Measurements from ENCODE around the gene UNC79.

DNA sequence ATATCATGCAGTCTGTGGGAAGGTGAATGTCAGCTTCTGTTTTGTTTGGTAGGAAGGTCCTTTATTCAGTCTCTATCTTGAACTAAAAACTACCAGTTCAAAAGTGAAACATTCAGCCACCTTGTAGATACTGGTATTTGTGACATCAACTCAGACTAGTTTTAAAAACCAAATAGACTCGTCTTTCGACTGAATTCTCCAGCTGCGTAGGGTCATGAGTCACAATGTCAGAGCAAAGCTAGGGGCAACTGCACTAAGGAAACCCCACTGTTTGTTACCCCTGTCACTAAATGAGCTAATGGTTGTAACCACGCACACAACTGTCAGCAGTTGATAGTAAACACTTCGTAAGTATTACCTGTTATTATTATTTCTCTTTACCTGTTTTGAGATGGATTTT, 212.9 kb downstream of the UNC79 start:
- TF ChIP-seq CTCF (IDR thresholded peaks at IDR 0.05) (no peak), POLR2A (IDR thresholded peaks at IDR 0.05) (no peak)

Measured in testis (tissue), 2 donors.